WTC11 (cell line): ENCODE measurements around the gene SKP1.

ENCODE experiments used
- CBFB ChIP-seq: sonication (generic); formaldehyde crosslinking; IDR thresholded peaks from 2 replicates; pipeline ENCODE4 v1.8.1; 2022; ENCODE audit warnings: mild to moderate bottlenecking, low read depth, missing genetic modification reagents
- CTCF ChIP-seq: fragments of 200-600 bp; IDR thresholded peaks from 2 replicates; pipeline ENCODE4 v1.8.0; 2022; ENCODE audit warnings: antibody characterized with exemption
- ESRRA ChIP-seq: sonication (generic); formaldehyde crosslinking; IDR thresholded peaks from 2 replicates; pipeline ENCODE4 v1.8.1; 2022; ENCODE audit warnings: mild to moderate bottlenecking, missing genetic modification reagents, borderline replicate concordance
- SP1 ChIP-seq: sonication (generic); formaldehyde crosslinking; conservative IDR thresholded peaks from 2 replicates; pipeline ENCODE4 v1.8.1; 2022; ENCODE audit warnings: missing genetic modification reagents
- ZNF121 ChIP-seq: sonication (generic); formaldehyde crosslinking; IDR thresholded peaks from 2 replicates; pipeline ENCODE4 v1.8.0; 2023; ENCODE audit warnings: missing genetic modification reagents
- ZNF263 ChIP-seq: sonication (generic); formaldehyde crosslinking; IDR thresholded peaks from 2 replicates; pipeline ENCODE4 v1.8.1; 2022; ENCODE audit warnings: low read depth, mild to moderate bottlenecking, moderate library complexity, missing genetic modification reagents
- ZNF512 ChIP-seq: sonication (generic); formaldehyde crosslinking; IDR thresholded peaks from 2 replicates; pipeline ENCODE4 v1.8.1; 2022; ENCODE audit warnings: missing genetic modification reagents, borderline replicate concordance
- ZNF532 ChIP-seq: fragments of 250-450 bp; sonication (Bioruptor Pico); IDR thresholded peaks from 2 replicates; pipeline ENCODE4 v1.9.0; 2021; ENCODE audit warnings: mild to moderate bottlenecking, borderline replicate concordance
- TF ChIP-seq, protein P1 (sequence below): sonication (generic); formaldehyde crosslinking; IDR thresholded peaks from 2 replicates; pipeline ENCODE4 v1.8.0; 2022; ENCODE audit warnings: mild to moderate bottlenecking, missing genetic modification reagents

DNA sequence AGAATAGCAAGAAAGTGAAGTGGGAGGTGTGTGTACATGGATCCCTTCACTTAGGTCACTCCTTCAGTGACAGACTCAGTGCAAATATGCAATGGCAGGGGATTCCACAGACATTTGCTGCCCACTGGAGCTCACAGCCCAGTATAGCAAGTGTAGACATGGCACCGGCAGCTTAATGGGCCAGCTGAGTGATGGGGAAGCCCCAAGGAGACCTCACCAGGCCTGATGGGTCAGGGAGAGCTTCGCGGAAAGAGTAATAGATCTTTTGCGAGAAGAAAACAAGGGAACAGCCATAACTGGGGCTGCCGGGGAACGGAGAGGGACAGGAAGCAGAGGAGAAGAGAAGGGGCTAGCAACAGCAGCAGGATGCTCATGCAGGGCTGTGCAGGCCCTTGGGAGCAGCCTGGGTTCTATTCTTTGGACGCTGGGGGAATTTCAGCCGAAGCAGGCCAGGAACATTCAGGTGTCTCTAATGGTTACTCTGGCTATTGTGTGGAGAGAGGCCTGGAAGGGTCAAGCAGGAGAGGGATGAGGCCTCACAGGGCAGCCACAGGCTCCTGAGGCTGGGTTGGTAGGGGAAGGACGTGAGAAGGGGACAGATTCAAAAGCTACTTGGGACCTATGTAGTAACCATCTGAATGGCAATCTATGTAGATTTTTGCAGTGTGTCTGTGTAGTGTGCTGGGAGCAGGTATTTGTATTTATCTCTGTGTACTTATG is 35.3 kb downstream of the SKP1 start:
- no peak for TF ChIP-seq CTCF
- TF ChIP-seq ZNF121 (CRISPR knock-in tag): no peak
- no peak for TF ChIP-seq SP1 (CRISPR knock-in tag)
- no peak for TF ChIP-seq ZNF263 (CRISPR knock-in tag)
- TF ChIP-seq, protein P1, sequence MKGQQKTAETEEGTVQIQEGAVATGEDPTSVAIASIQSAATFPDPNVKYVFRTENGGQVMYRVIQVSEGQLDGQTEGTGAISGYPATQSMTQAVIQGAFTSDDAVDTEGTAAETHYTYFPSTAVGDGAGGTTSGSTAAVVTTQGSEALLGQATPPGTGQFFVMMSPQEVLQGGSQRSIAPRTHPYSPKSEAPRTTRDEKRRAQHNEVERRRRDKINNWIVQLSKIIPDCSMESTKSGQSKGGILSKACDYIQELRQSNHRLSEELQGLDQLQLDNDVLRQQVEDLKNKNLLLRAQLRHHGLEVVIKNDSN: no peak
- no peak for TF ChIP-seq CBFB (CRISPR knock-in tag)
- no peak for TF ChIP-seq ZNF512 (CRISPR knock-in tag)
- no peak for TF ChIP-seq ZNF532 (CRISPR knock-in tag)
- TF ChIP-seq ESRRA (CRISPR knock-in tag): no peak
